HepG2 (cell line): ENCODE measurements around the gene SGMS1. TPM values are rescaled to one million over a fixed set of nuclear protein-coding genes. Genes with fewer than 3 reads are reported as not detected.

Experiments used
- ATAC-seq: fragments of 200-7000 bp; cut with Tn5 transposase; 3 replicates; pipeline ENCODE4 v1.9.1; 2020; ENCODE audit warnings: mild to moderate bottlenecking, moderate library complexity
- BruUV-seq: library from RNA; stranded (reverse); fragments of 400-500 nt; replicated peaks from 2 replicates; lab custom pipeline; 2021; lab: Mats Ljungman, UMichigan
- CTCF ChIA-PET: fragments of 300-600 bp; formaldehyde crosslinking; extraction: SDS; loops from one replicate; lab custom pipeline; 2021; ENCODE audit warnings: low total read pairs, inconsistent platforms, low intra/inter-chr PET ratio; lab: Yijun Ruan, JAX
- POLR2A ChIA-PET: fragments of 350-600 bp; sonication (Branson Sonifier 250); formaldehyde crosslinking; loops from one replicate; lab custom pipeline; 2020; ENCODE audit warnings: antibody characterized with exemption, inconsistent platforms; lab: Yijun Ruan, JAX
- DNase-seq: peaks from one replicate; pipeline ENCODE4 v3.0.0-alpha.2; 2015; ENCODE audit warnings: low spot score
- FAIRE-seq: peaks from 3 replicates; lab custom pipeline; 2011; peaks lifted over from hg19 to GRCh38; lab: Jason Lieb, UNC
- H2AFZ ChIP-seq: one replicate; pipeline ENCODE4 v1.6.1; 2011; ENCODE audit warnings: low read length, inconsistent platforms
- H3K27ac ChIP-seq: fragments of 300-600 bp; 3 replicates; pipeline ENCODE4 v1.8.0; 2011; ENCODE audit warnings: mixed run types, mild to moderate bottlenecking, mixed read lengths, low read length, inconsistent platforms; ENCODE audit not compliant: insufficient read depth; ENCODE audit errors: extremely low read length
- H3K27me3 ChIP-seq, 2 experiments: fragments of 200-600 bp in 1 of 2; 2 replicates in 1 of 2; 3 replicates in 1 of 2; pipeline versions ENCODE4 v1.6.0 to v1.8.0; 2011; ENCODE audit warnings: low read length in 2 of 2, mild to moderate bottlenecking in 2 of 2, moderate library complexity in 2 of 2, inconsistent platforms in 1 of 2; ENCODE audit not compliant: insufficient read depth in 2 of 2, control insufficient read depth in 1 of 2
- H3K36me3 ChIP-seq, 2 experiments: fragments of 200-600 bp in 1 of 2; replicated peaks in 1 of 2; 2 replicates in 1 of 2; 3 replicates in 1 of 2; pipeline versions ENCODE4 v1.5.1 to v1.8.0; 2011; ENCODE audit warnings: low read length in 2 of 2, inconsistent platforms in 1 of 2; ENCODE audit not compliant: insufficient read depth in 2 of 2, control insufficient read depth in 1 of 2
- H3K4me1 ChIP-seq: 2 replicates; pipeline ENCODE4 v1.5.1; 2012; ENCODE audit warnings: low read length, inconsistent platforms; ENCODE audit not compliant: insufficient read depth
- H3K4me2 ChIP-seq: 2 replicates; pipeline ENCODE4 v1.6.0; 2011; ENCODE audit warnings: low read depth, low read length, inconsistent platforms
- H3K4me3 ChIP-seq, 3 experiments: fragments of 200-600 bp in 1 of 3; sonication (generic), shearing (Covaris generic) in 1 of 3; replicated peaks in 1 of 3; 2 replicates each; pipeline ENCODE4 v1.5.1; 2011 to 2016; ENCODE audit warnings: low read length in 3 of 3, inconsistent platforms in 2 of 3, low read depth in 2 of 3, mild to moderate bottlenecking in 2 of 3, control low read depth in 1 of 3, mixed read lengths in 1 of 3; ENCODE audit not compliant: insufficient read depth in 1 of 3
- H3K79me2 ChIP-seq: one replicate; pipeline ENCODE4 v1.6.1; 2011; ENCODE audit warnings: low read length, inconsistent platforms; ENCODE audit not compliant: insufficient read depth
- H3K9ac ChIP-seq: 2 replicates; pipeline ENCODE4 v1.6.0; 2011; ENCODE audit warnings: mild to moderate bottlenecking, low read depth, low read length, inconsistent platforms; ENCODE audit not compliant: insufficient read depth
- H3K9me3 ChIP-seq: 2 replicates; pipeline ENCODE4 v1.5.1; 2012; ENCODE audit warnings: mild to moderate bottlenecking, low read length
- H4K20me1 ChIP-seq: 2 replicates; pipeline ENCODE4 v1.6.0; 2011; ENCODE audit warnings: inconsistent platforms, mild to moderate bottlenecking, low read length, moderate library complexity; ENCODE audit not compliant: insufficient read depth
- AFF4 ChIP-seq: sonication (generic); formaldehyde crosslinking; IDR thresholded peaks from 2 replicates; pipeline ENCODE4 v1.4.0; 2020; ENCODE audit warnings: missing genetic modification reagents
- AGO1 ChIP-seq: fragments of 200-400 bp; formaldehyde crosslinking; IDR thresholded peaks from 2 replicates; pipeline ENCODE4 v1.6.1; 2017; ENCODE audit warnings: mild to moderate bottlenecking, low read depth, low read length, moderate library complexity; ENCODE audit not compliant: poor library complexity, severe bottlenecking
- ATF2 ChIP-seq: sonication (generic); formaldehyde crosslinking; IDR thresholded peaks from 2 replicates; pipeline ENCODE4 v1.4.0; 2020; ENCODE audit warnings: missing genetic modification reagents
- BORCS8-MEF2B ChIP-seq: sonication (generic); formaldehyde crosslinking; IDR thresholded peaks from 2 replicates; pipeline ENCODE4 v1.8.0; 2022; ENCODE audit warnings: mild to moderate bottlenecking, missing genetic modification reagents
- ESRRA ChIP-seq: sonication (generic); formaldehyde crosslinking; IDR thresholded peaks from 2 replicates; pipeline ENCODE4 v1.5.1; 2020; ENCODE audit warnings: mild to moderate bottlenecking, low read depth, missing genetic modification reagents
- FOXK2 ChIP-seq: fragments of 450-650 bp; IDR thresholded peaks from 2 replicates; pipeline ENCODE4 v1.6.1; 2016
- MIER3 ChIP-seq: IDR thresholded peaks from 2 replicates; pipeline ENCODE4 v1.6.1; 2016; ENCODE audit warnings: missing compliant biosample characterization, borderline replicate concordance
- RCOR2 ChIP-seq: IDR thresholded peaks from 2 replicates; pipeline ENCODE4 v1.6.1; 2016; ENCODE audit warnings: missing biosample characterization, missing genetic modification reagents
- RFX5 ChIP-seq: IDR thresholded peaks from 2 replicates; pipeline ENCODE4 v1.6.1; 2011; ENCODE audit warnings: low read depth, low read length, improper control_type of control experiment
- TBP ChIP-seq: sonication (generic); formaldehyde crosslinking; IDR thresholded peaks from 2 replicates; pipeline ENCODE4 v1.5.0; 2020; ENCODE audit warnings: missing genetic modification reagents
- ZBTB25 ChIP-seq: IDR thresholded peaks from 2 replicates; pipeline ENCODE4 v1.6.1; 2018; ENCODE audit warnings: missing genetic modification reagents
- ZBTB42 ChIP-seq: sonication (generic); formaldehyde crosslinking; IDR thresholded peaks from 2 replicates; pipeline ENCODE4 v1.5.0; 2020; ENCODE audit warnings: mild to moderate bottlenecking, missing genetic modification reagents
- ZFP36 ChIP-seq: fragments of 150-350 bp; IDR thresholded peaks from 2 replicates; pipeline ENCODE4 v1.6.1; 2018; ENCODE audit warnings: borderline replicate concordance, low read length, low read depth; ENCODE audit not compliant: partially characterized antibody
- ZMYM3 ChIP-seq: sonication (generic); formaldehyde crosslinking; IDR thresholded peaks from 2 replicates; pipeline ENCODE4 v1.5.1; 2020; ENCODE audit warnings: mild to moderate bottlenecking, missing genetic modification reagents
- ZNF225 ChIP-seq: sonication (generic); formaldehyde crosslinking; IDR thresholded peaks from 2 replicates; pipeline ENCODE4 v1.4.0; 2020; ENCODE audit warnings: mild to moderate bottlenecking, missing genetic modification reagents
- ZNF350 ChIP-seq: sonication (generic); formaldehyde crosslinking; IDR thresholded peaks from 2 replicates; pipeline ENCODE4 v1.4.0; 2020; ENCODE audit warnings: mild to moderate bottlenecking, low read depth, missing genetic modification reagents, borderline replicate concordance
- ZNF543 ChIP-seq: sonication (generic); formaldehyde crosslinking; IDR thresholded peaks from 2 replicates; pipeline ENCODE4 v1.4.0; 2020; ENCODE audit warnings: mild to moderate bottlenecking, missing genetic modification reagents
- ZXDC ChIP-seq: sonication (generic); formaldehyde crosslinking; IDR thresholded peaks from 2 replicates; pipeline ENCODE4 v1.5.0; 2020; ENCODE audit warnings: mild to moderate bottlenecking, missing genetic modification reagents
- WGBS: methylation state at CpG from one replicate; pipeline ENCODE4 v1.1.6; 2017; ENCODE audit warnings: low lambda C conversion rate; 5-methylcytosine and 5-hydroxymethylcytosine counted together
- in situ Hi-C: cut with HindIII; loops from 2 replicates; pipeline ENCODE4 v1.10.0; 2017; ENCODE audit warnings: low pct_unique_long_range_greater_than_20kb; ENCODE audit not compliant: extremely low pct_ligation_motif_present
- intact Hi-C: fragments of 100-400 bp; cut with micrococcal nuclease; formaldehyde crosslinking; loops from one replicate; pipeline ENCODE4 v1.10.0; 2022; ENCODE audit not compliant: unreplicated experiment
- polyA plus RNA-seq, 8 experiments: library from polyadenylated mRNA; depleted of rRNA in 3 of 8; stranded (reverse) in 7 of 8; unstranded in 1 of 8; fragments of >200 nt; fragmentation: Illumina TruSeq in 4 of 8; extraction: Trizol in 4 of 8; gene quantifications; 2 replicates each; pipeline versions ENCODE4 v1.2.1 to v1.2.3, GENCODE V29; 2011 to 2016; ENCODE audit warnings: low read depth in 4 of 8, missing spikeins in 1 of 8, mixed read lengths in 1 of 8; ENCODE audit not compliant: insufficient read depth in 1 of 8
- total RNA-seq, 5 experiments: library from RNA; depleted of rRNA; stranded (reverse); fragments of >200 nt; fragmentation: Illumina TruSeq; extraction: Trizol; gene quantifications; 2 replicates each; pipeline ENCODE4 v1.2.3, GENCODE V29; 2016; ENCODE audit warnings: low read depth in 1 of 5

SGMS1 gene
- total and polyA plus RNA-seq, 2 of the 13 experiments (the other 11 are each of a cell fraction or from before 2014, with no cell fraction given): 6.5 to 15.1 TPM

- Histone ChIP-seq H3K9ac (no peak overlapping the region), H3K27ac (no peak overlapping the region), H3K27me3 (no peaks in the 10 kb centered on the region; a peak in 1 of 5 replicates), H3K4me2 (no peak overlapping the region), H3K4me1 (peaks cover 3% of the 10 kb centered on the region; the same call in 1 of the 2 replicates), H2AFZ (no peak overlapping the region), H3K79me2 (no peaks in the 10 kb centered on the region), H3K36me3 (no peaks in the 10 kb centered on the region; a peak in 1 of 5 replicates), H3K4me3 (no peak overlapping the region), H4K20me1 (no peaks in the 10 kb centered on the region), H3K9me3 (no peaks in the 10 kb centered on the region)
- CTCF ChIA-PET: no interaction called here
- POLR2A ChIA-PET: no interaction called here
- in situ Hi-C loops (no loop called here), intact Hi-C loops (no loop called here)
- WGBS: 44% methylated on average over 3 of the region's 3 CpGs
- no TSS peak for BruUV-seq
- ATAC-seq: no peak
- no peak for DNase-seq
- FAIRE-seq: no peak
- TF ChIP-seq RFX5: no peak
- TF ChIP-seq ATF2 (CRISPR knock-in tag): no peak
- no peak for TF ChIP-seq AFF4 (CRISPR knock-in tag)
- no peak for TF ChIP-seq TBP (CRISPR knock-in tag)
- TF ChIP-seq ZNF543 (CRISPR knock-in tag): no peak
- TF ChIP-seq ZNF350 (CRISPR knock-in tag): no peak
- no peak for TF ChIP-seq BORCS8-MEF2B
- TF ChIP-seq FOXK2: no peak
- TF ChIP-seq AGO1: no peak
- no peak for TF ChIP-seq MIER3
- no peak for TF ChIP-seq RCOR2 (CRISPR knock-in tag)
- TF ChIP-seq ZMYM3: no peak
- no peak for TF ChIP-seq ZBTB25 (CRISPR knock-in tag)
- TF ChIP-seq ESRRA (CRISPR knock-in tag): no peak
- no peak for TF ChIP-seq ZXDC (CRISPR knock-in tag)
- TF ChIP-seq ZNF225 (CRISPR knock-in tag): no peak
- TF ChIP-seq ZBTB42: no peak
- TF ChIP-seq ZFP36: no peak
These were observed 30.0 kb upstream of the SGMS1 start for GRCh38 chr10:50653758-50654157.
